H1 (cell line): ENCODE measurements around the gene FARS2. TPM values are rescaled to one million over a fixed set of nuclear protein-coding genes. Genes with fewer than 3 reads are reported as not detected.

Experiments
- CTCF ChIA-PET: fragments of 300-600 bp; sonication (Branson Sonifier 250); formaldehyde crosslinking; loops from one replicate; lab custom pipeline; 2021; ENCODE audit not compliant: partially characterized antibody; lab: Charles Lee
- POLR2A ChIA-PET: fragments of 300-600 bp; sonication (Branson Sonifier 250); formaldehyde crosslinking; loops from one replicate; lab custom pipeline; 2021; ENCODE audit warnings: inconsistent platforms; ENCODE audit not compliant: partially characterized antibody; lab: Charles Lee
- DNase-seq, 2 experiments: peaks; one replicate each; pipeline versions ENCODE4 v3.0.0 to v3.0.0-alpha.2; 2010 to 2022; ENCODE audit warnings: low spot score in 2 of 2, low read depth in 1 of 2, mixed read lengths in 1 of 2
- FAIRE-seq: peaks from 2 replicates; lab custom pipeline; 2011; peaks lifted over from hg19 to GRCh38; lab: Jason Lieb, UNC
- H2AFZ ChIP-seq: 2 replicates; pipeline ENCODE4 v1.8.1; 2012; ENCODE audit warnings: low read length, inconsistent platforms
- H2AK5ac ChIP-seq: 2 replicates; pipeline ENCODE4 v1.6.1; 2013; ENCODE audit warnings: low read depth, low read length
- H2BK120ac ChIP-seq: replicated peaks from 2 replicates; pipeline ENCODE3; 2013; ENCODE audit warnings: low read depth, low read length, inconsistent platforms
- H2BK12ac ChIP-seq: 2 replicates; pipeline ENCODE4 v1.6.1; 2013; ENCODE audit warnings: low read depth, low read length
- H2BK15ac ChIP-seq: 2 replicates; pipeline ENCODE4 v1.6.1; 2013; ENCODE audit warnings: low read length
- H2BK20ac ChIP-seq: 2 replicates; pipeline ENCODE4 v1.6.1; 2013; ENCODE audit warnings: low read length
- H2BK5ac ChIP-seq: 2 replicates; pipeline ENCODE4 v1.6.1; 2013; ENCODE audit warnings: low read depth, low read length
- H3K14ac ChIP-seq: 2 replicates; pipeline ENCODE4 v1.6.1; 2013; ENCODE audit warnings: inconsistent platforms; ENCODE audit not compliant: insufficient read length
- H3K18ac ChIP-seq: 2 replicates; pipeline ENCODE4 v1.6.1; 2013; ENCODE audit warnings: low read length; ENCODE audit errors: extremely low read depth
- H3K23ac ChIP-seq: 2 replicates; pipeline ENCODE4 v1.6.1; 2013; ENCODE audit warnings: inconsistent platforms; ENCODE audit not compliant: insufficient read length
- H3K23me2 ChIP-seq: 2 replicates; pipeline ENCODE4 v1.6.1; 2013; ENCODE audit warnings: low read depth, low read length
- H3K27ac ChIP-seq: 2 replicates; pipeline ENCODE4 v1.6.1; 2011; ENCODE audit warnings: low read depth, low read length, inconsistent platforms
- H3K27me3 ChIP-seq, 4 experiments: replicated peaks in 1 of 4; 1 replicate in 1 of 4; 2 replicates in 3 of 4; pipeline versions ENCODE4 v1.6.1 to v1.8.1; 2011 to 2013; ENCODE audit warnings: low read length in 3 of 4, mild to moderate bottlenecking in 3 of 4, inconsistent platforms in 2 of 4, mixed read lengths in 2 of 4, moderate library complexity in 1 of 4; ENCODE audit not compliant: control insufficient read depth in 3 of 4, insufficient read depth in 3 of 4; ENCODE audit errors: extremely low read depth in 1 of 4
- H3K36me3 ChIP-seq, 4 experiments: 2 replicates each; pipeline versions ENCODE4 v1.6.1 to v1.8.1; 2011 to 2013; ENCODE audit warnings: mild to moderate bottlenecking in 4 of 4, low read length in 3 of 4, moderate library complexity in 2 of 4, control low read depth in 1 of 4, inconsistent platforms in 1 of 4; ENCODE audit not compliant: insufficient read depth in 4 of 4, control insufficient read depth in 2 of 4
- H3K4ac ChIP-seq: replicated peaks from 2 replicates; pipeline ENCODE3; 2013; ENCODE audit warnings: low read length, low read depth, mixed read lengths, inconsistent platforms; ENCODE audit not compliant: insufficient read length
- H3K4me1 ChIP-seq, 4 experiments: replicated peaks in 1 of 4; 1 replicate in 1 of 4; 2 replicates in 3 of 4; pipeline versions ENCODE4 v1.6.1 to v1.8.1; 2011 to 2013; ENCODE audit warnings: low read length in 3 of 4, inconsistent platforms in 2 of 4, mixed read lengths in 1 of 4; ENCODE audit not compliant: insufficient read depth in 4 of 4, control insufficient read depth in 3 of 4
- H3K4me2 ChIP-seq, 2 experiments: 2 replicates each; pipeline versions ENCODE4 v1.6.1 to v1.8.1; 2011 to 2013; ENCODE audit warnings: low read depth in 2 of 2, low read length in 2 of 2, control low read depth in 1 of 2, inconsistent platforms in 1 of 2, mild to moderate bottlenecking in 1 of 2; ENCODE audit not compliant: insufficient read depth in 1 of 2
- H3K4me3 ChIP-seq, 4 experiments: fragments of 200-600, 300-600 bp in 1 of 4; sonication (generic), shearing (Covaris generic), sonication (Bioruptor Twin) in 1 of 4; 2 replicates each; pipeline versions ENCODE4 v1.5.1 to v1.8.1; 2011 to 2016; ENCODE audit warnings: low read length in 4 of 4, low read depth in 3 of 4, control low read depth in 2 of 4, inconsistent platforms in 2 of 4, mild to moderate bottlenecking in 2 of 4, mixed read lengths in 1 of 4, moderate library complexity in 1 of 4; ENCODE audit not compliant: insufficient read depth in 2 of 4; ENCODE audit errors: extremely low read depth in 1 of 4
- H3K56ac ChIP-seq: replicated peaks from 2 replicates; pipeline ENCODE3; 2013; ENCODE audit warnings: low read depth, mild to moderate bottlenecking, mixed read lengths, low read length, inconsistent platforms; ENCODE audit not compliant: insufficient read length
- H3K79me1 ChIP-seq: 2 replicates; pipeline ENCODE4 v1.6.1; 2013; ENCODE audit warnings: low read depth, low read length, control low read depth
- H3K79me2 ChIP-seq, 2 experiments: 2 replicates each; pipeline versions ENCODE4 v1.6.1 to v1.8.1; 2012 to 2013; ENCODE audit warnings: low read length in 2 of 2, mild to moderate bottlenecking in 2 of 2, inconsistent platforms in 1 of 2; ENCODE audit not compliant: insufficient read depth in 2 of 2, control insufficient read depth in 1 of 2
- H3K9ac ChIP-seq, 4 experiments: replicated peaks in 1 of 4; 1 replicate in 1 of 4; 2 replicates in 3 of 4; pipeline versions ENCODE4 v1.6.1 to v1.8.1; 2011 to 2013; ENCODE audit warnings: low read depth in 3 of 4, low read length in 3 of 4, control low read depth in 2 of 4, mild to moderate bottlenecking in 2 of 4, moderate library complexity in 2 of 4, inconsistent platforms in 1 of 4; ENCODE audit errors: extremely low read depth in 1 of 4
- H3K9me3 ChIP-seq, 2 experiments: 2 replicates each; pipeline versions ENCODE4 v1.6.1 to v1.8.1; 2012 to 2013; ENCODE audit warnings: mild to moderate bottlenecking in 2 of 2, moderate library complexity in 2 of 2, control low read depth in 1 of 2, inconsistent platforms in 1 of 2, low read depth in 1 of 2, low read length in 1 of 2, mixed read lengths in 1 of 2; ENCODE audit not compliant: insufficient read depth in 2 of 2
- H4K20me1 ChIP-seq, 2 experiments: replicated peaks in 1 of 2; 2 replicates each; pipeline versions ENCODE3 to v1.8.1; 2011 to 2013; ENCODE audit warnings: inconsistent platforms in 2 of 2, low read length in 2 of 2, mild to moderate bottlenecking in 1 of 2; ENCODE audit not compliant: insufficient read depth in 2 of 2, control insufficient read depth in 1 of 2
- H4K5ac ChIP-seq: 2 replicates; pipeline ENCODE4 v1.6.1; 2013; ENCODE audit warnings: low read length, low read depth, mixed read lengths, inconsistent platforms; ENCODE audit not compliant: insufficient read length
- H4K8ac ChIP-seq: 2 replicates; pipeline ENCODE4 v1.8.0; 2013; ENCODE audit warnings: mild to moderate bottlenecking, moderate library complexity, low read length, inconsistent platforms; ENCODE audit not compliant: insufficient read depth; ENCODE audit errors: extremely low read depth
- H4K91ac ChIP-seq: replicated peaks from 2 replicates; pipeline ENCODE3; 2013; ENCODE audit warnings: low read length, mixed read lengths, inconsistent platforms; ENCODE audit not compliant: insufficient read length
- BRCA1 ChIP-seq: IDR thresholded peaks from 2 replicates; pipeline ENCODE4 v1.6.1; 2012; ENCODE audit warnings: low read depth, low read length, improper control_type of control experiment
- KDM1A ChIP-seq: fragments of 200-600, 300-600 bp; sonication (generic); IDR thresholded peaks from 2 replicates; pipeline ENCODE4 v1.7.1; 2016; ENCODE audit warnings: mild to moderate bottlenecking, low read length, borderline replicate concordance
- KDM5A ChIP-seq: fragments of 200-600 bp; IDR thresholded peaks from 2 replicates; pipeline ENCODE4 v1.7.1; 2012; ENCODE audit warnings: mild to moderate bottlenecking, low read length, inconsistent platforms, mixed read lengths
- RAD21 ChIP-seq, 2 experiments: IDR thresholded peaks in 1 of 2; conservative IDR thresholded peaks in 1 of 2; 2 replicates each; pipeline ENCODE4 v1.6.1; 2011; ENCODE audit warnings: low read depth in 2 of 2, low read length in 2 of 2, improper control_type of control experiment in 1 of 2, inconsistent platforms in 1 of 2, mild to moderate bottlenecking in 1 of 2, moderate library complexity in 1 of 2
- RBBP5 ChIP-seq: IDR thresholded peaks from 2 replicates; pipeline ENCODE4 v1.7.1; 2012; ENCODE audit warnings: low read depth, mild to moderate bottlenecking, inconsistent platforms, low read length, moderate library complexity, borderline replicate concordance
- SP2 ChIP-seq: IDR thresholded peaks from 2 replicates; pipeline ENCODE4 v1.6.1; 2012; ENCODE audit warnings: mild to moderate bottlenecking, low read length, inconsistent platforms
- SP4 ChIP-seq: IDR thresholded peaks from 2 replicates; pipeline ENCODE4 v1.6.1; 2012; ENCODE audit warnings: low read length, inconsistent platforms
- WGBS, 2 experiments: shearing (Covaris generic) in 1 of 2; methylation state at CpG; one replicate each; pipeline versions ENCODE4 v1.1.6 to v1.1.7; 2013 to 2015; ENCODE audit warnings: low lambda C conversion rate in 2 of 2, mixed read lengths in 2 of 2, inconsistent platforms in 1 of 2, low coverage in 1 of 2, missing lambda C conversion rate in 1 of 2; ENCODE audit not compliant: insufficient replicate concordance in 2 of 2, insufficient coverage in 1 of 2, insufficient read length in 1 of 2; ENCODE audit errors: extremely low coverage in 1 of 2, missing lambda C conversion rate in 1 of 2; 5-methylcytosine and 5-hydroxymethylcytosine counted together
- polyA plus RNA-seq, 7 experiments: library from polyadenylated mRNA; depleted of rRNA in 3 of 7; stranded (reverse) in 5 of 7; unstranded in 2 of 7; fragments of >200 nt in 5 of 7; fragments of 200-250 nt in 2 of 7; gene quantifications; 1 replicate in 5 of 7; 2 replicates in 1 of 7; 4 replicates in 1 of 7; pipeline versions ENCODE4 v1.2.1 to v1.2.3, GENCODE V29; 2011 to 2013; ENCODE audit warnings: missing spikeins in 2 of 7, mixed read lengths in 2 of 7
- total RNA-seq: library from RNA; stranded (reverse); fragmentation: NEBNext Ultra II Directional; extraction: Animal tissue kit (Norgen Biotek cat#: 25700); gene quantifications from 2 replicates; pipeline ENCODE4 v1.2.1, GENCODE V29; 2021

Gene FARS2
- total and polyA plus RNA-seq, 2 of the 8 experiments (the other 6 are each of a cell fraction or from before 2014, with no cell fraction given): 11.7 to 14.4 TPM

- no peak overlapping the region for H2AFZ ChIP-seq
Observed at GRCh38 chr6:5412663-5413062, 151.3 kb downstream of the FARS2 start.

More at GRCh38 chr6:5412663-5413062, 151.3 kb downstream of the FARS2 start:
- Histone ChIP-seq H3K79me1 (no peaks in the 10 kb centered on the region), H3K56ac (no peak overlapping the region), H3K27me3 (no peaks in the 10 kb centered on the region), H4K5ac (no peak overlapping the region), H3K36me3 (no peaks in the 10 kb centered on the region), H4K20me1 (no peaks in the 10 kb centered on the region), H2BK12ac (peak overlapping the region; percentile 84; the same call in 1 of the 2 replicates), H4K8ac (no peak overlapping the region), H3K27ac (no peak overlapping the region), H3K23ac (no peak overlapping the region), H3K9ac (no peak overlapping the region), H3K4ac (no peak overlapping the region), H3K18ac (no peak overlapping the region; the same call in 1 of the 2 replicates), H3K14ac (no peak overlapping the region), H2BK15ac (no peak overlapping the region), H2BK120ac (no peak overlapping the region), H3K4me2 (0 out of 4 replicates have a peak overlapping the region, but pooled peaks of 1 of the 2 experiments have one; percentile 21), H3K9me3 (no peaks in the 10 kb centered on the region), H3K4me3 (no peak overlapping the region), H2BK20ac (no peak overlapping the region), H3K23me2 (no peaks in the 10 kb centered on the region), H2BK5ac (no peak overlapping the region), H3K79me2 (no peaks in the 10 kb centered on the region), H3K4me1 (peaks cover 2 to 9% (median 5%) of the 10 kb centered on the region in 4 experiments; a peak in 5 of 7 replicates), H2AK5ac (no peak overlapping the region), H4K91ac (peak overlapping the region; percentile 5)
- TF ChIP-seq RBBP5 (no peak), KDM1A (no peak), BRCA1 (no peak), RAD21 (IDR thresholded peaks at IDR 0.05 in 1 of 2, conservative IDR thresholded peaks at IDR 0.05 in 1 of 2; ENCODE audit: low read depth in 2 of 2, low read length in 2 of 2) (no peak), KDM5A (no peak), SP4 (no peak), SP2 (no peak)
- no peak for FAIRE-seq
- WGBS, 2 experiments: 85% methylated on average over 7 of the region's 7 CpGs; no CpG with 5 or more reads in 1 of the 2 experiments
- POLR2A ChIA-PET: no interaction called here
- CTCF ChIA-PET: interaction anchor here (1.5 to 1.6 kb wide), 2 partner anchors 10 to 486 kb away, joined by 3 to 6 read pairs; no protein-coding TSS in a partner anchor
- no peak for DNase-seq
